Activated T-cell treated with anti-CD3 and anti-CD28 coated beads for 48 hours (primary cell): ENCODE results near the gene SRC.
"Not testable (repeated sequence)": the region's sequence is repeated elsewhere in the genome, so short reads cannot be mapped to it uniquely, and the experiment has no call there.

Experiments used
- DNase-seq: peaks from one replicate; pipeline ENCODE4 v3.0.0-alpha.2; 2020; ENCODE audit warnings: low read depth

Gene SRC

GRCh38 chr20:37336369-37337207 lies 9.4 kb upstream of the SRC start:
- peak; percentile 35 for DNase-seq

- no peak for DNase-seq
Observed at GRCh38 chr20:37337208-37337991, 8.5 kb upstream of the SRC start.

GRCh38 chr20:37338380-37338779 lies 7.6 kb upstream of the SRC start:
- not testable (repeated sequence) for DNase-seq

- DNase-seq, result no peak
Observed at GRCh38 chr20:37339208-37339607, 6.7 kb upstream of the SRC start.

GRCh38 chr20:37339764-37340109 lies 6.2 kb upstream of the SRC start:
- not testable (repeated sequence) for DNase-seq

- no peak for DNase-seq
Observed at GRCh38 chr20:37340998-37341397, 4.9 kb upstream of the SRC start.

GRCh38 chr20:37341632-37342031 lies 4.3 kb upstream of the SRC start:
- DNase-seq, result no peak

- DNase-seq, result no peak
Observed at GRCh38 chr20:37342231-37343177, 3.4 kb upstream of the SRC start.

- no peak for DNase-seq
Observed at GRCh38 chr20:37343212-37343993, 2.5 kb upstream of the SRC start.

- DNase-seq, result no peak
Observed at GRCh38 chr20:37343994-37344355, 2.0 kb upstream of the SRC start.

- no peak for DNase-seq
Observed at GRCh38 chr20:37344506-37345338, 1.2 kb upstream of the SRC start.

- no peak for DNase-seq
Observed at GRCh38 chr20:37346236-37346534, 245 bp downstream of the SRC start.

- no peak for DNase-seq
Observed at GRCh38 chr20:37346535-37347346, 801 bp downstream of the SRC start.

GRCh38 chr20:37347347-37347823 lies 1.4 kb downstream of the SRC start:
- no peak for DNase-seq

- DNase-seq, result no peak
Observed at GRCh38 chr20:37347891-37348791, 2.2 kb downstream of the SRC start.

GRCh38 chr20:37348792-37349516 lies 3.0 kb downstream of the SRC start:
- DNase-seq, result no peak

- DNase-seq, result no peak
Observed at GRCh38 chr20:37349517-37350491, 3.9 kb downstream of the SRC start.
